ENCODE measurements around the gene RNF144A. TPM values are rescaled to one million over a fixed set of nuclear protein-coding genes. Genes with fewer than 3 reads are reported as not detected.

Gene RNF144A
- total and polyA plus RNA-seq, 8 donors, result 1.4 to 71.4 (median 5.6) TPM

- Histone ChIP-seq H3K27ac (no peak overlapping the region), H3K4me1 (peaks cover 0 to 8% (median 0%) of the 10 kb centered on the region in 4 donors), H3K27me3 (no peaks in the 10 kb centered on the region), H3K36me3 (peaks cover 0 to 12% (median 5%) of the 10 kb centered on the region in 4 donors), H3K4me3 (no peak overlapping the region), H3K9me3 (no peaks in the 10 kb centered on the region)
- no peak for DNase-seq
- WGBS, 5 donors, result 79 to 98% (median 82%) methylated on average over 4 of the region's 4 CpGs
- intact Hi-C loops (cut with DNase I; ENCODE audit: low total_unique reads), result no loop called here
- TF ChIP-seq POLR2A (IDR thresholded peaks at IDR 0.05) (no peak), EP300 (IDR thresholded peaks at IDR 0.05) (no peak), POLR2AphosphoS5 (IDR thresholded peaks at IDR 0.05) (no peak)
- TF ChIP-seq, protein P1, sequence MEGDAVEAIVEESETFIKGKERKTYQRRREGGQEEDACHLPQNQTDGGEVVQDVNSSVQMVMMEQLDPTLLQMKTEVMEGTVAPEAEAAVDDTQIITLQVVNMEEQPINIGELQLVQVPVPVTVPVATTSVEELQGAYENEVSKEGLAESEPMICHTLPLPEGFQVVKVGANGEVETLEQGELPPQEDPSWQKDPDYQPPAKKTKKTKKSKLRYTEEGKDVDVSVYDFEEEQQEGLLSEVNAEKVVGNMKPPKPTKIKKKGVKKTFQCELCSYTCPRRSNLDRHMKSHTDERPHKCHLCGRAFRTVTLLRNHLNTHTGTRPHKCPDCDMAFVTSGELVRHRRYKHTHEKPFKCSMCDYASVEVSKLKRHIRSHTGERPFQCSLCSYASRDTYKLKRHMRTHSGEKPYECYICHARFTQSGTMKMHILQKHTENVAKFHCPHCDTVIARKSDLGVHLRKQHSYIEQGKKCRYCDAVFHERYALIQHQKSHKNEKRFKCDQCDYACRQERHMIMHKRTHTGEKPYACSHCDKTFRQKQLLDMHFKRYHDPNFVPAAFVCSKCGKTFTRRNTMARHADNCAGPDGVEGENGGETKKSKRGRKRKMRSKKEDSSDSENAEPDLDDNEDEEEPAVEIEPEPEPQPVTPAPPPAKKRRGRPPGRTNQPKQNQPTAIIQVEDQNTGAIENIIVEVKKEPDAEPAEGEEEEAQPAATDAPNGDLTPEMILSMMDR (IDR thresholded peaks at IDR 0.05), result no peak
These were observed 20.4 kb downstream of the RNF144A start for GRCh38 chr2:6937582-6937981.

GRCh38 chr2:6939071-6939470, 21.9 kb downstream of the RNF144A start:
- no peaks in the 10 kb centered on the region for H3K27me3 ChIP-seq
- no peaks in the 10 kb centered on the region for H3K9me3 ChIP-seq
- no peak for DNase-seq
- H3K4me1 ChIP-seq, result peaks cover 0 to 8% (median 0%) of the 10 kb centered on the region in 4 donors
- H3K4me3 ChIP-seq, result no peak overlapping the region
- H3K27ac ChIP-seq, result no peak overlapping the region
- intact Hi-C loops (cut with DNase I; ENCODE audit: low total_unique reads), result no loop called here
- WGBS, 5 donors, result 88 to 94% (median 92%) methylated on average over 2 of the region's 2 CpGs
- peaks cover 0 to 14% (median 10%) of the 10 kb centered on the region in 4 donors for H3K36me3 ChIP-seq
- TF ChIP-seq EP300 (IDR thresholded peaks at IDR 0.05), result no peak
- TF ChIP-seq, protein P1 (IDR thresholded peaks at IDR 0.05), result no peak
- no peak for TF ChIP-seq POLR2A (IDR thresholded peaks at IDR 0.05)
- TF ChIP-seq POLR2AphosphoS5 (IDR thresholded peaks at IDR 0.05), result no peak

GRCh38 chr2:6940820-6941219, 23.6 kb downstream of the RNF144A start:
- TF ChIP-seq POLR2A (IDR thresholded peaks at IDR 0.05), result no peak
- TF ChIP-seq, protein P1 (IDR thresholded peaks at IDR 0.05), result no peak
- TF ChIP-seq EP300 (IDR thresholded peaks at IDR 0.05), result no peak
- TF ChIP-seq POLR2AphosphoS5 (IDR thresholded peaks at IDR 0.05), result no peak
- Histone ChIP-seq H3K4me1 (peaks cover 0 to 14% (median 0%) of the 10 kb centered on the region in 4 donors), H3K4me3 (no peak overlapping the region), H3K9me3 (no peaks in the 10 kb centered on the region), H3K36me3 (peaks cover 0 to 14% (median 10%) of the 10 kb centered on the region in 4 donors), H3K27ac (no peak overlapping the region), H3K27me3 (no peaks in the 10 kb centered on the region)
- intact Hi-C loops (cut with DNase I; ENCODE audit: low total_unique reads), result no loop called here
- 87 to 93% (median 90%) methylated on average over 2 of the region's 2 CpGs for WGBS, 5 donors
- no peak for DNase-seq

DNA sequence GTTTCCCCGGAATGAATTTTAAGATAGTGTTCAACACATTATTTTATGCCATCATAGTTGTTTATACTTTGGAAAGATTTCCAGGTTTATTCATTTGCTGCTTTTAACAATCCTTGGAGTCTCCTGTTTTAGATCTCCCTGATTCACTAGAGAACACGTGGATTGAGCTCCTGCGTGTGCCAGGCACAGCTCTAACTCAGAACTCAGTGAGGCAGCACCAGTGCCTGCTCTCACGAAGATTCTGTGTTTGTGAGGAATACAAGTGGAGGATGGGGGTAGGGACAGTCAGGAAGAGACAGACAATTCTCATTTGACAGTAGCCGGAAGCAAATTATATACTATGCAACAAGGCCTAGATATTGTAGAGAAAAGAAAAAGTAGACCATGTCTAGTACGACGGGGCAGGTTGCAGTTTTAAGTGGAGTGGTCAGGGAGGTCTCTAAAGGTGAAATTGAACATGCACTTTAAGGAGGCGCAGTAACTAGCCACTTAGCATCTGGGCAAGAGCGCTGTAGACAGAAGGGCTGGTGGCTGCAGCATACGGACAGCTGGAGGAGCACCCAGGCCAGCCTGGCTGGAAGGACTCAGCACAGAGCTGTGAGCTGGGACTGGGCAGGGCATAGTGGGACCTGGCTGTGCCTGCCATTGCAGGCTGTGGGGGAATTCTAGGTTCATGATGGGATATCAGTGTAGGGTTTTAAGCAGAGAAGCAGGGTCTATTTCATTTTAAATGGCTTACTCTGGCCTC, 24.3 kb downstream of the RNF144A start:
- no peaks in the 10 kb centered on the region for H3K27me3 ChIP-seq
- H3K27ac ChIP-seq, result no peak overlapping the region
- WGBS, 5 donors, result 90 to 97% (median 94%) methylated on average over 10 of the region's 10 CpGs
- H3K4me1 ChIP-seq, result peaks cover 0 to 20% (median under 1%) of the 10 kb centered on the region in 4 donors
- intact Hi-C loops (cut with DNase I; ENCODE audit: low total_unique reads), result no loop called here
- H3K9me3 ChIP-seq, result no peaks in the 10 kb centered on the region
- no peak overlapping the region for H3K4me3 ChIP-seq
- TF ChIP-seq POLR2AphosphoS5 (IDR thresholded peaks at IDR 0.05), result no peak
- no peak for TF ChIP-seq POLR2A (IDR thresholded peaks at IDR 0.05)
- no peak for TF ChIP-seq EP300 (IDR thresholded peaks at IDR 0.05)
- TF ChIP-seq, protein P1 (IDR thresholded peaks at IDR 0.05), result no peak
- peaks cover 0 to 14% (median 10%) of the 10 kb centered on the region in 4 donors for H3K36me3 ChIP-seq
- no peak for DNase-seq

All from stomach (tissue), 9 donors.